Measurements from ENCODE around the gene USP11.

The USP11 gene

GRCh38 chrX:47187106-47187677 lies 45.6 kb upstream of the USP11 start:
- Histone ChIP-seq H3K4me2 (ENCODE audit: low read length) (no peak overlapping the region), H3K4me3 (ENCODE audit: low read length) (no peak overlapping the region), H3K9me3 (ENCODE audit: insufficient read depth, low read length) (no peaks in the 10 kb centered on the region), H3K36me3 (replicated peaks; ENCODE audit: low read depth, low read length) (peaks cover 17% of the 10 kb centered on the region), H3K27ac (ENCODE audit: low read length) (no peak overlapping the region), H3K4me1 (ENCODE audit: low read length) (peaks cover 5% of the 10 kb centered on the region; the same call in 1 of the 2 replicates), H2AFZ (ENCODE audit: low read depth, low read length) (no peak overlapping the region), H3K79me2 (ENCODE audit: low read length) (peaks cover 15% of the 10 kb centered on the region), H3K9ac (ENCODE audit: low read length) (no peak overlapping the region), H3K27me3 (ENCODE audit: low read depth, low read length) (no peaks in the 10 kb centered on the region), H4K20me1 (ENCODE audit: insufficient read depth, low read length) (no peaks in the 10 kb centered on the region)
- TF ChIP-seq, protein P1, sequence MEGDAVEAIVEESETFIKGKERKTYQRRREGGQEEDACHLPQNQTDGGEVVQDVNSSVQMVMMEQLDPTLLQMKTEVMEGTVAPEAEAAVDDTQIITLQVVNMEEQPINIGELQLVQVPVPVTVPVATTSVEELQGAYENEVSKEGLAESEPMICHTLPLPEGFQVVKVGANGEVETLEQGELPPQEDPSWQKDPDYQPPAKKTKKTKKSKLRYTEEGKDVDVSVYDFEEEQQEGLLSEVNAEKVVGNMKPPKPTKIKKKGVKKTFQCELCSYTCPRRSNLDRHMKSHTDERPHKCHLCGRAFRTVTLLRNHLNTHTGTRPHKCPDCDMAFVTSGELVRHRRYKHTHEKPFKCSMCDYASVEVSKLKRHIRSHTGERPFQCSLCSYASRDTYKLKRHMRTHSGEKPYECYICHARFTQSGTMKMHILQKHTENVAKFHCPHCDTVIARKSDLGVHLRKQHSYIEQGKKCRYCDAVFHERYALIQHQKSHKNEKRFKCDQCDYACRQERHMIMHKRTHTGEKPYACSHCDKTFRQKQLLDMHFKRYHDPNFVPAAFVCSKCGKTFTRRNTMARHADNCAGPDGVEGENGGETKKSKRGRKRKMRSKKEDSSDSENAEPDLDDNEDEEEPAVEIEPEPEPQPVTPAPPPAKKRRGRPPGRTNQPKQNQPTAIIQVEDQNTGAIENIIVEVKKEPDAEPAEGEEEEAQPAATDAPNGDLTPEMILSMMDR (IDR thresholded peaks at IDR 0.05; ENCODE audit: low read depth, low read length), result no peak

- peak overlapping the region; percentile 67 for H3K4me2 ChIP-seq (ENCODE audit: low read length)
- TF ChIP-seq, protein P1 (IDR thresholded peaks at IDR 0.05; ENCODE audit: low read depth, low read length), result no peak
- no peak for TF ChIP-seq EZH2phosphoT487 (IDR thresholded peaks at IDR 0.05; ENCODE audit: low read depth)
- peak overlapping the region; percentile 97 for H3K4me3 ChIP-seq (ENCODE audit: low read length)
- no peak overlapping the region for H3K27ac ChIP-seq (ENCODE audit: low read length)
- H3K9ac ChIP-seq (ENCODE audit: low read length), result no peak overlapping the region
- H3K4me1 ChIP-seq (ENCODE audit: low read length), result peaks cover 19% of the 10 kb centered on the region
- H3K27me3 ChIP-seq (ENCODE audit: low read depth, low read length), result no peaks in the 10 kb centered on the region
- H3K9me3 ChIP-seq (ENCODE audit: insufficient read depth, low read length), result no peaks in the 10 kb centered on the region
- H3K36me3 ChIP-seq (replicated peaks; ENCODE audit: low read depth, low read length), result peaks cover 25% of the 10 kb centered on the region
- H2AFZ ChIP-seq (ENCODE audit: low read depth, low read length), result no peak overlapping the region
- peaks cover 42% of the 10 kb centered on the region for H3K79me2 ChIP-seq (ENCODE audit: low read length)
- H4K20me1 ChIP-seq (ENCODE audit: insufficient read depth, low read length), result peaks cover 15% of the 10 kb centered on the region
Measured at GRCh38 chrX:47189906-47190305, 42.9 kb upstream of the USP11 start.

GRCh38 chrX:47190445-47191269 lies 42.2 kb upstream of the USP11 start:
- Histone ChIP-seq H3K79me2 (ENCODE audit: low read length) (peaks cover 49% of the 10 kb centered on the region), H2AFZ (ENCODE audit: low read depth, low read length) (no peak overlapping the region), H3K4me3 (ENCODE audit: low read length) (peak overlapping the region; percentile 97), H3K36me3 (replicated peaks; ENCODE audit: low read depth, low read length) (peaks cover 29% of the 10 kb centered on the region), H3K4me1 (ENCODE audit: low read length) (peaks cover 24% of the 10 kb centered on the region), H3K27ac (ENCODE audit: low read length) (peak overlapping the region; percentile 99), H3K4me2 (ENCODE audit: low read length) (peak overlapping the region; percentile 89), H3K27me3 (ENCODE audit: low read depth, low read length) (no peaks in the 10 kb centered on the region), H3K9me3 (ENCODE audit: insufficient read depth, low read length) (no peaks in the 10 kb centered on the region), H4K20me1 (ENCODE audit: insufficient read depth, low read length) (peaks cover 21% of the 10 kb centered on the region), H3K9ac (ENCODE audit: low read length) (peak overlapping the region; percentile 100)
- TF ChIP-seq, protein P1 (IDR thresholded peaks at IDR 0.05; ENCODE audit: low read depth, low read length), result no peak
- no peak for TF ChIP-seq EZH2phosphoT487 (IDR thresholded peaks at IDR 0.05; ENCODE audit: low read depth)

- Histone ChIP-seq H3K27ac (ENCODE audit: low read length) (peak overlapping the region; percentile 99), H3K4me2 (ENCODE audit: low read length) (peak overlapping the region; percentile 89), H4K20me1 (ENCODE audit: insufficient read depth, low read length) (peaks cover 28% of the 10 kb centered on the region), H3K9me3 (ENCODE audit: insufficient read depth, low read length) (no peaks in the 10 kb centered on the region), H3K27me3 (ENCODE audit: low read depth, low read length) (no peaks in the 10 kb centered on the region), H3K79me2 (ENCODE audit: low read length) (peaks cover 56% of the 10 kb centered on the region), H3K9ac (ENCODE audit: low read length) (peak overlapping the region; percentile 100), H2AFZ (ENCODE audit: low read depth, low read length) (no peak overlapping the region), H3K36me3 (replicated peaks; ENCODE audit: low read depth, low read length) (peaks cover 34% of the 10 kb centered on the region), H3K4me1 (ENCODE audit: low read length) (peaks cover 25% of the 10 kb centered on the region), H3K4me3 (ENCODE audit: low read length) (peak overlapping the region; percentile 97)
- no peak for TF ChIP-seq EZH2phosphoT487 (IDR thresholded peaks at IDR 0.05; ENCODE audit: low read depth)
- TF ChIP-seq, protein P1 (IDR thresholded peaks at IDR 0.05; ENCODE audit: low read depth, low read length), result no peak
Measured at GRCh38 chrX:47191331-47191730, 41.5 kb upstream of the USP11 start.
